Body of pancreas (tissue), 4 donors: ENCODE data around the gene PCMTD2. TPM values are rescaled to one million over a fixed set of nuclear protein-coding genes. Genes with fewer than 3 reads are reported as not detected.

Source experiments
- ATAC-seq: fragments of 150-250 bp; one replicate; pipeline ENCODE4 v1.9.1; 2016
- DNase-seq, 4 donors: peaks; one replicate each; pipeline ENCODE4 v3.0.0-alpha.2; 2019
- H3K27ac ChIP-seq, 4 donors: fragments of 200-600 bp; sonication (generic); 1 replicate in 3 of 4; 2 replicates in 1 of 4; pipeline versions ENCODE4 v1.5.1 to v1.6.1; 2016 to 2019; ENCODE audit warnings: mild to moderate bottlenecking in 1 of 4, mixed read lengths in 1 of 4, moderate library complexity in 1 of 4
- H3K27me3 ChIP-seq, 2 donors: fragments of 200-600 bp; sonication (generic); one replicate each; pipeline ENCODE4 v1.6.0; 2016; ENCODE audit warnings: mild to moderate bottlenecking in 1 of 2
- H3K36me3 ChIP-seq, 2 donors: fragments of 200-600 bp; sonication (generic); replicated peaks in 1 of 2; 2 replicates each; pipeline ENCODE4 v1.5.1; 2016; ENCODE audit warnings: low read depth in 2 of 2; ENCODE audit not compliant: insufficient read depth in 1 of 2
- H3K4me1 ChIP-seq: fragments of 200-600 bp; sonication (generic); one replicate; pipeline ENCODE4 v1.6.0; 2016
- H3K4me3 ChIP-seq, 2 donors: fragments of 200-600 bp; sonication (generic); 1 replicate in 1 of 2; 2 replicates in 1 of 2; pipeline ENCODE4 v1.5.1; 2016 to 2019
- H3K9me3 ChIP-seq, 3 donors: fragments of 200-600 bp; sonication (generic); 1 replicate in 2 of 3; 2 replicates in 1 of 3; pipeline ENCODE4 v1.5.1; 2016
- CTCF ChIP-seq, 7 experiments: fragments of 450-650 bp in 4 of 7; fragments of 200-600 bp in 3 of 7; sonication (generic) in 3 of 7; IDR thresholded peaks; one replicate each; pipeline ENCODE4 v1.5.1; 2016 to 2019; ENCODE audit warnings: antibody characterized with exemption in 7 of 7
- POLR2A ChIP-seq, 3 donors: fragments of 450-650 bp; IDR thresholded peaks; one replicate each; pipeline ENCODE4 v1.6.1; 2016; ENCODE audit warnings: antibody characterized with exemption in 3 of 3, mild to moderate bottlenecking in 2 of 3
- WGBS, 2 donors: methylation state at CpG; one replicate each; pipeline ENCODE4 v1.1.5; 2017; 5-methylcytosine and 5-hydroxymethylcytosine counted together
- intact Hi-C: fragments of 100-400 bp; cut with DNase I; formaldehyde crosslinking; loops from one replicate; pipeline ENCODE4 v1.15.1; 2023
- total RNA-seq, 2 donors: library from RNA; depleted of rRNA; stranded (reverse); fragments of >200 nt; gene quantifications; one replicate each; pipeline ENCODE4 v1.1.0, GENCODE V29; 2016

PCMTD2 gene
- total RNA-seq, 2 donors from 2014 or later = 25.1 to 45.9 TPM

- DNase-seq = no peak
These were observed 28.6 kb upstream of the PCMTD2 start for GRCh38 chr20:64226686-64227580.

GRCh38 chr20:64228086-64228653, 27.4 kb upstream of the PCMTD2 start:
- 70 to 78% methylated on average over 8 of the region's 8 CpGs for WGBS, 2 donors
- no peaks in the 10 kb centered on the region for H3K27me3 ChIP-seq
- H3K4me1 ChIP-seq = peaks cover 9% of the 10 kb centered on the region
- no peaks in the 10 kb centered on the region for H3K36me3 ChIP-seq
- ATAC-seq (no peak), DNase-seq (no peak)
- intact Hi-C loops = no loop called here
- TF ChIP-seq POLR2A (IDR thresholded peaks at IDR 0.05) = no peak
- TF ChIP-seq CTCF (IDR thresholded peaks at IDR 0.05) = no peak
- no peak overlapping the region for H3K4me3 ChIP-seq
- H3K9me3 ChIP-seq = no peaks in the 10 kb centered on the region
- no peak overlapping the region for H3K27ac ChIP-seq

More at GRCh38 chr20:64226686-64227580, 28.6 kb upstream of the PCMTD2 start:
- TF ChIP-seq POLR2A (IDR thresholded peaks at IDR 0.05) (no peak), CTCF (IDR thresholded peaks at IDR 0.05) (no peak)
- Histone ChIP-seq H3K36me3 (no peaks in the 10 kb centered on the region), H3K4me1 (peaks cover 5% of the 10 kb centered on the region), H3K9me3 (no peaks in the 10 kb centered on the region), H3K27me3 (no peaks in the 10 kb centered on the region), H3K27ac (no peak overlapping the region), H3K4me3 (no peak overlapping the region)
- no peak for ATAC-seq
- intact Hi-C loops = no loop called here
- WGBS, 2 donors = 79 to 82% methylated on average over 4 to 25 of the region's 25 CpGs

GRCh38 chr20:64228751-64229506, 26.6 kb upstream of the PCMTD2 start:
- DNase-seq = no peak
- H3K9me3 ChIP-seq = no peaks in the 10 kb centered on the region
- no peak overlapping the region for H3K4me3 ChIP-seq
- no peak for ATAC-seq
- intact Hi-C loops = no loop called here
- no peak for TF ChIP-seq CTCF (IDR thresholded peaks at IDR 0.05)
- no peak for TF ChIP-seq POLR2A (IDR thresholded peaks at IDR 0.05)
- H3K27me3 ChIP-seq = no peaks in the 10 kb centered on the region
- no peak overlapping the region for H3K27ac ChIP-seq
- H3K36me3 ChIP-seq = no peaks in the 10 kb centered on the region
- WGBS, 2 donors = 63 to 69% methylated on average over 7 to 14 of the region's 14 CpGs
- peaks cover 15% of the 10 kb centered on the region for H3K4me1 ChIP-seq

- DNase-seq = no peak
- intact Hi-C loops = no loop called here
- WGBS, 2 donors = 72 to 75% methylated on average over 8 of the region's 8 CpGs
These were observed 26.0 kb upstream of the PCMTD2 start for GRCh38 chr20:64229507-64230061.

More at GRCh38 chr20:64229507-64230061, 26.0 kb upstream of the PCMTD2 start:
- Histone ChIP-seq H3K9me3 (no peaks in the 10 kb centered on the region), H3K27ac (no peak overlapping the region), H3K4me1 (peaks cover 13% of the 10 kb centered on the region), H3K4me3 (no peak overlapping the region), H3K27me3 (no peaks in the 10 kb centered on the region), H3K36me3 (no peaks in the 10 kb centered on the region)
- TF ChIP-seq CTCF (IDR thresholded peaks at IDR 0.05) = no peak
- no peak for TF ChIP-seq POLR2A (IDR thresholded peaks at IDR 0.05)
- no peak for ATAC-seq
